NCI-H82 treated with DMSO at 0.1 percent for 48 hours (cell line): ENCODE measurements around the gene SEMA3C.

Experiments
- DNase-seq: peaks from one replicate; lab custom pipeline; 2025; ENCODE audit not compliant: unreplicated experiment; lab: John Stamatoyannopoulos, UW

Gene SEMA3C

DNA sequence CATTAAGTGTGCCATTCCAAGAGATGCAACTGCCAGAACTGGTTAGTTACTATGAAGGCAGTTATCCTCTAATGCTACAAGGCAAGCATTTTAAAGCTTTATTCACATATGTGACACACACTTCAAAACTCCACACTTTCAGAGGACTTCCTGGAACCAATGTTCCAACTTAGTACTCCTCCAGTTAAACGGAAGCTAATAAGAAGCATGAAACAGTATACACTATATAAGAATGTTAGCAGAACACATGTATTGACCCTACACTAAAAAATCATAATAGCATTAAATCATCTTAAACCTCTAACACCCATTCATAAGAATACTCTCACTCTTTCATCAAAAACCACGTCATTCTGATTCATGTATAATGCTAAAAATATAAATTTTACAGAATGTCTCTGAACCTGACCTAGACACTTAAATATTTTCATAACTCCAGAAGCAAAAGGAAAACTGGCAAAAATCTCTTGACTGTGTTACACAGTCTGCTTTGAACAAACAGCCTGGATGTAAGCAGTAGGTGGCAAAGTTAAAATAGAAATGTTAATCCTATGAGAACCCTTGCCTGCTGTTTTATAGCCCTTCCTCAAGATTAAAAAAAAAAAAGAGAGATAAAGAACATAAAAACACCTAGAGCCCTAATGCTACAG is 135.0 kb downstream of the SEMA3C start:
- peak; percentile 27 for DNase-seq

DNA sequence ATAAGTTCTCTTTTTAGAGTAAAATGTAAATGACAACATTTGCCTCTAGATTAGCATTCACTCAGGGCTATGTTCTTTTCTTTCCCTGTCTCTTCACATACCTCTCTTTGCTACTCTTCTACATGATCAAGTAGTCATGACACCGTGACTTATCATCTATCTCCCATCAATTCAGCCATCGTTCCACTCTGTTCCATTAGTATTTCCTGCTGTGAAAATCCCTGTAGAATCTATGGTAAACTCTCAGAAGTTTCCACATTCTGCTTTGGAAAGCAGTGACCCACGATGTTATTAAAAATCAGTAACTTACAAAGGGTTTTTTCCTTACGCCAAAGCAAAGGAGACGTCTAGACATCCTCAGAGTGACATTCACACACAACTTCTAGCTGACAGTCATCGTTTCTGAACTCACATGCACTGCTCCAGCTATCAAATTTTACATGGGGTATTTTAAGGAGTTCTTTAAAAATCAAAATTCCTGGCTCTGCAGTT is 135.6 kb downstream of the SEMA3C start:
- DNase-seq: no peak

DNA sequence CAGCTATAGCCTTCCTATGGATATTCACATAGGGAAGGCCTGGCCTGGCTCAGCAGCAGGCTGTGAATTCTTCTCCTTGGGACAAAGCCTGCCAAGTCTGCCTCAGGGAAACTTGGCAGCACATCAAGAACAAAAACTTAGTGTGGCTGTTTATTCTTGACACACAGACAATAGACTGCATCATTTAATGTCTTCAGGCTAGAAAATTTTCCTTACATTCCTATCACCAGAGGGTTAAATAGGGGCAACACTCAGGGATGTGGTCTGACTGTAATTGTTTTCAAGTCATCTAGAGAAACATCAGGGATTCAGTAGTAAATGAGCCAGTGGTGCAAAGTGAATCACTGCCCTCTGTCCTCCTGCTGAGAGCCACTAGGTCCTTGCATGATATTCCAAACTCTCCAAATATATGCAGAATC is 137.3 kb downstream of the SEMA3C start:
- no peak for DNase-seq

DNA sequence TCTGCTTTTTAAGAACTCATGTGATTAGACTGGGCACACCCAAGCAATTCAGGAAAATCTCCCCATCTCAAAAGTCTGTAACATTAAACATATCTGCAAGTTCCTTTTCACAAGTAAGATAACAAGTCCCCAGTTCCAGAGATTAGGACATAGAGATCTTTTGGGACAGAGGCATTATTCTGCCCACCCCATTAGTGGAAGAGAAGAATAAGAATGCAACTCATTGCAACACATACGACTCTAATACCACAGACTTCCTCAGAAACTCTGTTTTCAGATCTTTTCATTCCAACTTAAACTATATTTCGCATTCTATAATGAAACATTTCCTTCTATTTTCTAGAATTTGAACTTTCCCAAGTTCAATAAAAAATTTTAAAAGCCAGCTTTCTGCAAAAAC is 137.7 kb downstream of the SEMA3C start:
- no peak for DNase-seq

DNA sequence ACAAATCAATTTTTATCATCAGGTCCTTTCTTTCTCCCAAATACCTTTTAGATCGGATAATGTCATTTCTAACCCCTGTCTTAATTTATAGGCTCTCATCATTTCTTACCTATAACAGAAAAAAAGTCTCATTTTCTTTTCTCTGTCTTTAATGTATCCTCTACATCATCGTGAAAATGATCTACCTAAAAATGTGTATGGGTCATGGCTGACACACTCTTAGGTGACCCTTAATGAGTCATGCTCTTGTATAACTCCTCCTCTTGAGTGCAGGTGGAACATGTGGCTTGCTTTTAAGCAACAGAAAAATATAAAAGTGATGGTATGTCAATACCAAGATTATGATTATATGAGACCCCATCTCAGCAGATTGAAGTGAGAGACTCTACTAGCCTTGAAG is 139.4 kb downstream of the SEMA3C start:
- DNase-seq: no peak

DNA sequence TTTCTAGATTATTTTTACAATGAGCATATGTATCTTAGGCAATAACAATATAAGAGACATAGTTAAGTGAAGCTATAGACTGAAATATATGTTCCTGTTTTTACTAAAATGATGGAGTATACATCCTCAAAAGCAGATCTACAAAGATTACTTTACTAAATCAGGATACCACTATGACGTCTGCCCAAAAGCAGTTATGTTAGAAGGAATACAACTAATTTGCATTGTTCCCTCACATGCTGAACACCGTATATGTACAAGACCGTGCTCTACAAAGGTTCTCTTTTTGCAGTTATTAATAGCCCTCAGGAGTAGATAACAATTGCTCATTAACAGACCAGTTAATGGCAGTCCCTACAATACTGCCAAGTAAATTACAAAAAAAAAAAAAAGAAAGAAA is 143.0 kb downstream of the SEMA3C start:
- DNase-seq: no peak

DNA sequence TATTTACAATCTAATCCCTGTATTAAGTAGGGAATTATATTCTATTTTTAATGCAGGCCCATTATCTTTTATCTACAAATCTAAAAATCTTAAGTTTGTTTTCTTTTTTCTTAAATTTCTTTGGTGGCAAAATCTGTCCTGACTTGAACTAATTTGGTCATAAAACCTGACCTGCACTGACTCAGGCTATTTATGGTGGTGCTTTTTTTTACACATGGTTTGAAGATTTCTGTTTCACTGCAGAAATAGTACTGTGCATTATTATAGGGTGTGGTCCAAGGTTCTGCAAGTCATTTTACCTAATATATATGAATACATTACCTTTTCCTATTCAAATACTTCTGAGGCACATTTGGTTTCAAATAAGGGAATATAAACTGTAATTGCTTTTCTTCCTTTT is 143.4 kb downstream of the SEMA3C start:
- no peak for DNase-seq

DNA sequence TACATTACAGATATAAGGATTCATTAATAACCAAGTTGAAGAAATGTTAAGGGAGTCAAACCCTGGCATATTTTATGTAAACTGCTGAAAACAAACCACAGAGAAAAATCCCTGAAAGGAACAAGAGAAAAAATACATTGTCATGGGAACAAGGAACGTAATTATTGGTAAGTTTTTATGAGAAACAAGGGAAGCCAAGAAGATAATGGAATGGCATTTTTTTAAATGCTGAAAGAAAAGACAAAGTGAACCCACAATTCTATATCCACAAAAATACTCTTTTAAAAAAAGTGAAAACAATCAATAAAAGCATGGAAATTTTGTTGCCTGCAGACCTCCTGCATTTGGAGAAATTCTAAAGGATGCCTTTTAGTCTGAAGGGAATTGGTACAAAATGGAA is 144.0 kb downstream of the SEMA3C start:
- DNase-seq: no peak

DNA sequence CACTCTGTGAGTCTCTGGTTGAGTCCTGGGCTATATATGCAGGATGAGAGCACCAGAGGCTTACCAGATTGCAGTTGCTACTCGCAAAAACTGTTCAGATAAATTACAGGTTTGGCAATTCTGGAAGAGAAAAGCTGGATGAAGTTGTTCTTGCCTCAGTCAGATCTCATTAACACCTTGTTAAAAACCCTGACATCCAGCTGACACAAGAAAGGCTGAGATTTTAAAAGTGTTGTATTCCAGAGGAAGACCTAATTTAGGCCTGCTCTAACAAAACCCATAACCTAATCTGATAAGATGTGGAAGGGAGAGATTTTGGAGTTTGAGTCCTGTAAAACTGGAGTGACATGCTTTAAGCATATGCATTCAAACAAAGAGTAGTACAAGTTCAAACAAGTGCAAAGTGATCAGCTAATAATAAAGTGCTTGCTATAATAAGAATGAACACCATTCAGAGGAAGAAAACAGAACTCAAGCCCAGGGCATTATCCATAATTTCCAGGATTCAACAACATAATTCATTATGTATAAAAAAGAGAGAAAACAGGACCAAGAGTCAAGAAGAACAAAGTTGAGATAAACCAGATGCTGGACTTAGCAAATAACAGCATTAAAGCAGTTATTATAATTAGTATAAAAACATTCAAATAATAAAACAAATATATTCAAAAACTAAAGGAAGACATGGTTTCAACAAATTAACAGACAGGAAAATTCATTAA is 144.9 kb downstream of the SEMA3C start:
- no peak for DNase-seq

DNA sequence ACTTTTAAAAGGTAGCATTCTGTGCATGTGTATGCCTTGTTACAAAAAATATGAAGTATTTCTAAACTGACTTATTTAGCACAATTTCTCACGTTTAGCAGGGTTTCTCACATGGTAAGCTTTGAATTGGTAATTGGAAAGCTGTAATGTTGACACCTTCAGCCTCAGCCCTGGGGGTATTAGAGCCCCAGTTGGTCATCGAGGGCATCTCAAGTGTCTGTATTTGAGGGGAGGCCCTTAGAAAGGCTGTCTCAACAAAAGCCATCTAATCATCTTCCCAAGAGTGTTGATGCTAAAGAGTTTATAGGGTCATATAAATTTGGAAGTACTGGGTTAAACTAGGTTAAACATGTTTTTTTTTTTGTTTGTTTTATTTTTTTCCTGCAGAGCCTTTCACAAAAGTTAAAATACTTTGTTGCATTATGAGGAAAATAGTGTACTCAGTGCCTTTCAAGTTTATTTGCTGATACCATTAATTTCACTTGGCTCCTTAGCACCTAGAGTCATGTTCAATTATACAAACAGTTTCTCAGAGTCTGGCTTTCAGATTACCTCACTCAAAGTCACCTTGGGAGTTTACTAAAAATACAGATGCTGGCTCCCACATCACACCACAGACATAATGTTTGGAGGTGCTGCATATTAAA is 146.4 kb downstream of the SEMA3C start:
- DNase-seq: no peak

DNA sequence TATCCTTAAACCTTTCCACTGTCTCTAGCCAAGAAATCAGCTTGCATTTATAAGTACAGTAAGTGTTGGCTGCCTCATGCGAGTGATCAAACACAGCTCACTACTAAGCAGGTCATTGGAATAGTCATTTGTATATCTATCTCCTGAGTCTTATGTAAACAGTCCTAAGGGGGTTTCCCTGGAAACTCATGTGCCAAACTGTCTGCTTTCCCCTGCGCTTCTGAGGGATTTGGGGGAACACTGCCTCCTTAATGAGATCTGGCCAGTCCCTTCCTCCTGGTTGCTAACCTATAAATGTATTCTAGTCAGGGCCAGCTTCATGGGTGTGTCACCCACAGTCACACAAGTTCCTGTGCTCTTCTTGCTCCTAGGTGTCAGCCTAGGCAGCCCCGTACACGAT is 147.3 kb downstream of the SEMA3C start:
- DNase-seq: peak; percentile 24

DNA sequence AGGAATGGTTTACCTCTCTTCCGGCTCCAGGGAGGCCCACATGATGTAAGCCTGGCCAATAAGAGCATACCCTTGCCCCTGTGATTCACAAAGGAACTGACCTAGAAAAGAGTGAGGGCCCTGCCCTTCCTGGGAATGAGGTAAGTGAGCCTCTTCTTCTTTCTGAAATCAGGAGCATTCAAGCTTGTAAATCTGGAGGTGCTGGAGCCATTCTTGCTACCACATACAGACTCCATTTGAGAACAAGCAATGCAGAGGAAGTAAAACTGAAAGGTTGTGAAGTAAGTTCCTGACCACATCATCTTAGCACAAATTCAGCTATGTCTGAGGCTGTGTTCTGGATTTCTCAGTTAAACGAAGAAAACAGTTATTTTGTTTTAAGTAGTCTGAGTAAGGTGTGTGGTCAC is 148.2 kb downstream of the SEMA3C start:
- DNase-seq: no peak

DNA sequence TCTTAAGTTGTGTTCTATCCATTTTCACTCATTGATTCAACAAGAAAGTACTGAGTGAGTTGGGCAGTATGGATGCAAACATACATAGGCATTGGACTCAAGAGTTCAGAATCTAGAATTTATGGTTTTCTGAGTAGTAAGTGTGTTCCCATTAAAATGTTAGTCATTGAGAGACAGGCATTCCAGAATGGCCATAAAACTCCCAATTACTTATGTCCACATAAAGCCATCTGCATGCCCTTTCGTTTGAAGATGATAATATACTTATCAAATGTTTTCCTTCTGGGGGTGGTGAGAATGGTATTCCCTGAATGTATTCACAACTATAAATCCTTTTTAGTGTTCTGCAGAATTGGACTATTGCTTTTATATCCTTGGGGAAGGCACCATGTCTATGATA is 148.8 kb downstream of the SEMA3C start:
- no peak for DNase-seq

DNA sequence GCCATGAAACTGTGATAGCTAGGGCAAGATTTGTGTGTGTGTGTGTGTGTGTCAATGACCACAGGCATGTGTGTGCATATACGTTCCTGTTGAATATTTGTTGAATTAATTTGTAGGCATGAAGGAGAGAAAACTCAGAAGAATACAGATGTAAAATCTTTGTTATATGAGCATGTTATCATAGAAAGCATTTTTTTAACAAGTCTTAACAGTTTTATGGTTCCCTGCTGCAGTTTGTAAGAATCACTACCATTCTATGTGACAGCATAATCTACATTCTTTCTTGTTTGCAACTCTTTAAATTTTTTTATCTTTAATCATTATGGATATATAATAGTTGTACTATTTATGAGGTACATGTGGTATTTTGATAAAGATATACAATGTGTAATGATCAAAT is 150.1 kb downstream of the SEMA3C start:
- DNase-seq: no peak

DNA sequence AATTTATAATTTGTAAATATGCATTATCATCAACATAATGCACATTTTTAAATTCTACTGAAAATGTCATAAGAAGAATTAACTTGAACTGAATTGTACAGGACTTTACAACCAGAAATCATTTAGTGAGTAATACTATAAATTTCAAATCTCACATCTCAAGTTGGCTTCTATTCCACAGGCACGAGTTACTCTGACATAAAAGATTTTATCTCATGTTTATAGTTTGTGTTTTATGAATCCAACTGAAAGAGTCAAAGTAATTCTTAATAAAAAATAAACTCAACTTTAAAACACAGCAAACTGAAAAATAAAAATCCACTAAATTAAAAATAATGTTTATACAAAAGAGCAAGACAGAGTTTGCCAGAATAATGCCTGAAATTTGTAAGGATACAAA is 151.2 kb downstream of the SEMA3C start:
- DNase-seq: no peak

DNA sequence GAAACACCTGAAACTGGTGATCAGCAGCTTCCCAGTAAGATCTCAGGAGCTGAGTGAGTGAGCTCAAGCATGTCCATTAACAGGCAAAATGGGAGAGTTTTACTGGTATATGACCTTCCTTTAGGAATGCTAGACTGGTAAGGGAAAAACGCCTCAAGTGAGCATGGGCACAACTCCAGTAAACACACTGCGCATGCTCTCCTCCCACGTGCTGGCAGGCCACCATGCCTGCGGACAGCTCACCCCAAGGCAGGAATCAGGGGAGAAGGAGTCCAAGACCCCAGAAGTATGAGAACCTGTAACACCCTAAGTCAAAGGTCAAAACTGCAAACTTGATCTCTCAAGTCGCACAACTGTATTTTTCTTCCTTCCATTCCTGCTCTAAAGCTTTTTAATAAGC is 152.1 kb downstream of the SEMA3C start:
- DNase-seq: no peak

DNA sequence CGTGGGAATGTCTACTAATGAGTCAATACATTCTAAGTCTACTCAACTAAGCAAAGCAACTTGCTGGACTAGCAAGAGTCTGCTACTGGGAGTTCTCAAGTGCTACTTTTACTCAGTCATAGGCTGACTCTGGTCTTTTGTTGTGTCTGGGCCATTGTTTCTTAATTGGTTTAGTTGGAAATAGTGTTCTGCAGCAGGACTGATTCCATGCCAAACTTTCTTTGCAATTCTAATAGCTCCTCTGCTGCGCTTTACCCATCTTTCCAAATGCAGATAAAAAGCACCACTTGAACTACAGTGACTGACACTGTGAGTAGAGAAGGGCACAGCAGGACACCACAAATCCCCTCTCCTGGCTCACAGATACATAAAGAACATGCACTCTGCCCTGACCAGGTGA is 154.7 kb downstream of the SEMA3C start:
- no peak for DNase-seq

DNA sequence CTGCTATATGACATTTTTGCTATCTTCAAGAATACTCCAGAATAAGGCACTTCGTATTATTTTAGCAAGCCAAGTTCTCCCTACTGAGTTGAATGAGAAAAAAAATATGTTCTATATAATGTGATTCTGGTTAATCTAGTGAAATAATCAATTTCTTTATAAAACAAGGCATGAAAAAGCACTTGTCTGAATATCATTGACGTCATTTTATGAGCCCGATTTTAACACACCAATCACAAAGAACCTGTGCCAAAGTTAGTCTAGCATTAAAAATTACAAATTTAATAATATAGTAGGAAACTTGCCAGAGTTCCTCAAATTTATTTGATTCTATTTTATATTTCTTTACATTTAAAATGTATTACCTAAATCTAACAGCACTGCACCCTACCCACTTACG is 155.1 kb downstream of the SEMA3C start:
- no peak for DNase-seq

DNA sequence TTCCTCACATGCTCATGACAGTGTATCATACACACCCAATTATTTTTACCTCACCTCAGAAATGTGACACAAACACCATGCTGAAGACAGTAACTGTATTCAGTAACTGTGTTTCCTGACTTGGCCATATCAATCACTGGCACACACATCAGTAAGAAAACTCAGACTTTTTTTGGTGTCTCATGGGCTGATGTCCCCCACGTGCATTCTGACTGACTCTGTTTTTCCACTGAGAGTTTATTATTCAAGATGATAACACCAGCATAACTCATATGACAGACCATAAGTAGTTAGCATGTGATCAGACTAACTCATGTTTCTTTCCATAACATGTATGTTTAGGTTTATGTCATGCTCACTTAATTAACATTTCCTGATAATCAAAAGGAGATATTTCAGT is 155.6 kb downstream of the SEMA3C start:
- no peak for DNase-seq

DNA sequence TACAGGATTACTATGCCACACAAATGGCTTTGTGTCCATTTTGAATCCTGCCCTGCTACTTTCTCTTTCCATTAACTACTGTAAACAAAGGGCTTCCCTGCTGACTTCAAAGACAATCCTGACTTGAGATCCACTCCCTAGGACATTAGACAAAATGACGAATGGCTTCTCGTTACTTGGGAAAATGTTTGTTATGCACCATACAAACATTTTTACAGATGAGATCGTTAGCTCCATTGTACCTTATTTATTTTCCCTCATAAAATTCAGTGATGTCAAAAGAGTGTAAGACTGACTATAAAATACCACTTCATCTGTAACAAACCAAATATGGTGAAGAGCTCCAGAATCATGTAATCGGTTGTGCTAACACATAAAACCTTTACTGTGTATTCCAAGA is 158.6 kb downstream of the SEMA3C start:
- DNase-seq: no peak

DNA sequence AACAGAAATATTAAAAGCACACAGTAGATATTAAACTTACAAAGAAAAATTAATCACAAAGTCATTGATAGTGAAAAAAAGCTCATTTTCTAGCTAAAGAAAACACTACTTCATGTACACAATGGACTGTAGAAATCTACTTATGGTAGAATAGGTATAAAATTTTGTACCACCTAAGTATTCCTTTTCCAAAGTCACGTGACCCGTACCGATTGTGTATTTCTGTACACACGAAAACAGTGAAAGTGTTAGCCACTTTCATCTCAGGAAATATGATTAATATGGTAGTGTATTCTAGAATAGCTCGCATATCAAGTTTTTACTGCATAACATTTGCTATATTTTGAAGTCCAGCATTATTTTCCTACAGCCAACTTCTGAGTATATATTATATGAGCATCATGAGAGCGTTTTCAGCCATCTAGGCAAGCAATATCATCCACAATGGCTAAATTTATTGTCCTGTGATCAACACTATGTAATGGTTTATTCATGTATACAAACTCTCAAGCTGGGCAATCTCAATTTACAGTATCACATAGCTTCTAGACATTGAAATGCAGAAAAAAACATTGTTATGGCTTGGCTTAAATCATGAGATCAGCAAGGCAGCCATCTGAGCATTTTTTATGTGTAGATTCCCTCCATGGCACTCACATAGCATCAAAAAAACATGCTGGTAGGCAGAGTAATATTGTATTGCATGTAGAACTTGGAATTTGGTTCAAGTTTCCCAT is 165.7 kb downstream of the SEMA3C start:
- no peak for DNase-seq

DNA sequence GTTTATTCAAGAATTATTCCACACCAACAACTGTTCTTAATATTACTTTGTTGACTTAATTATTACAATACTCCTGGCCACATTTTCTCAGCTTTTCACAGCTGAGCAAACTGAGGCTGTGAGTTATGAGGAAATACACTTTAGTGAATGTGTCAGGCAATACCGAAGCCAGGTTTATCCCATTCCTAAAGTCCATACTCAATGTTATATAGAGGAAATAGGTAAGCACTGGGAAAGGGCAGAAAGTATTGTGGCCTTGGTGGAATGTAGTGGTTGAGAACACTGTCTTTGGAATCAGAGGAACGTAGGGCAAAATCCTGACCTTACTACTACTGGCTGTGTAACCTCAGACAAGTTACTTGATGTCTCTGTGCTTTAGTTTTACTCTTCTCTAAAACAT is 169.6 kb downstream of the SEMA3C start:
- DNase-seq: no peak
